ENCODE results near the gene PSME3IP1.
A peak's percentile ranks its signal among the peaks of the same experiment; 100 is the strongest.

PSME3IP1 gene

DNA sequence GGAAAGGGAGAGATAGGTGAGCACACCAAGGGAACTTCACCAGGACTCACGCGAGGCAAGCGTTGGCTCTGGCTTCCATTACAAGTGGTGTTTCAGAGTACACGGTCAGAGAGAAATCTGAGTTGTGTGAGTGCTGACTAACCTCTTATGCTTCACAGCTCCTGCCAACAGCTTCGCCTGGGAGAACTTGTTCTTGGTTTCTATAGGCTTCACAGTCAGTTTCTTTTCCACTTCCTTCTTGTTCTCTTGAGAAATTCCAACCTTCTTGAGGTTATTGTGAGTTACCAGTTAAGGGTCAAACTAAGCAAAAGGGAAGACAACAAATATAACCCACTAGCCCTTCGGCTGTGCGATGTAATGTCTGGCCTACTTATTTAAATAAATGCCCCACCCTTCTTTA, 18.9 kb downstream of the PSME3IP1 start:
- Histone ChIP-seq H3K27ac (peak overlapping the region; percentile 5; the same call in 1 of the 2 replicates), H3K4me3 (IDR thresholded peaks at IDR 0.05; ENCODE audit: insufficient read depth, low read depth, low read length) (no peak overlapping the region), H3K4me2 (peak overlapping the region; percentile 34; the same call in 1 of the 2 replicates), H3K9ac (no peak overlapping the region), H2AFZ (ENCODE audit: low read depth) (no peak overlapping the region), H3K4me1 (ENCODE audit: low read depth, poor library complexity, severe bottlenecking) (peaks cover 42% of the 10 kb centered on the region), H3K27me3 (ENCODE audit: insufficient read depth, low read depth) (no peaks in the 10 kb centered on the region), H3K79me2 (ENCODE audit: insufficient read depth, low read depth) (no peaks in the 10 kb centered on the region), H4K20me1 (ENCODE audit: insufficient read depth) (no peaks in the 10 kb centered on the region), H3K36me3 (ENCODE audit: insufficient read depth) (no peaks in the 10 kb centered on the region; the same call in 1 of the 2 replicates)
- TF ChIP-seq, protein P1, sequence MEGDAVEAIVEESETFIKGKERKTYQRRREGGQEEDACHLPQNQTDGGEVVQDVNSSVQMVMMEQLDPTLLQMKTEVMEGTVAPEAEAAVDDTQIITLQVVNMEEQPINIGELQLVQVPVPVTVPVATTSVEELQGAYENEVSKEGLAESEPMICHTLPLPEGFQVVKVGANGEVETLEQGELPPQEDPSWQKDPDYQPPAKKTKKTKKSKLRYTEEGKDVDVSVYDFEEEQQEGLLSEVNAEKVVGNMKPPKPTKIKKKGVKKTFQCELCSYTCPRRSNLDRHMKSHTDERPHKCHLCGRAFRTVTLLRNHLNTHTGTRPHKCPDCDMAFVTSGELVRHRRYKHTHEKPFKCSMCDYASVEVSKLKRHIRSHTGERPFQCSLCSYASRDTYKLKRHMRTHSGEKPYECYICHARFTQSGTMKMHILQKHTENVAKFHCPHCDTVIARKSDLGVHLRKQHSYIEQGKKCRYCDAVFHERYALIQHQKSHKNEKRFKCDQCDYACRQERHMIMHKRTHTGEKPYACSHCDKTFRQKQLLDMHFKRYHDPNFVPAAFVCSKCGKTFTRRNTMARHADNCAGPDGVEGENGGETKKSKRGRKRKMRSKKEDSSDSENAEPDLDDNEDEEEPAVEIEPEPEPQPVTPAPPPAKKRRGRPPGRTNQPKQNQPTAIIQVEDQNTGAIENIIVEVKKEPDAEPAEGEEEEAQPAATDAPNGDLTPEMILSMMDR (conservative IDR thresholded peaks at IDR 0.05; ENCODE audit: low read depth, low read length) = no peak

DNA sequence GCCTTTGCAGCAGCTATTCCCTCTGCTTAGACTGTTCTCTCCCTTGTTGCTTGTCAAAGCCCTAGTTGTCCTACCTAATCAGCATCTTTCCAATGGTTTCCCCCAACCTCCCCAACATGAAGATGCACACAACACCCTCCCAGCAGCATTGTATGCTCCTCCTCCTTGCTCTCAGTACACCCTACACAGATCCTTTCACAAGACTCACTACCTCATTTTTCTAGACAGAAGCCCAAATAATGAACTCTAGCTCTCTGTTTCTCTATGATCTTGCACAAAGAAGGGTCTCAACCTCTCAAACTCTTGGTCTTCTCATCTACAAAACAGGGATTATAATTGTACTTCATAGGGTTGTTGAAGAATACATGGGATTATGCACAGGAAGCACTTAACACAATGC, 19.4 kb downstream of the PSME3IP1 start:
- no peaks in the 10 kb centered on the region for H4K20me1 ChIP-seq (ENCODE audit: insufficient read depth)
- no peak overlapping the region for H3K4me3 ChIP-seq (IDR thresholded peaks at IDR 0.05; ENCODE audit: insufficient read depth, low read depth, low read length)
- no peak overlapping the region for H3K9ac ChIP-seq
- peaks cover 42% of the 10 kb centered on the region for H3K4me1 ChIP-seq (ENCODE audit: low read depth, poor library complexity, severe bottlenecking)
- H3K27ac ChIP-seq = peak overlapping the region; percentile 5; the same call in 1 of the 2 replicates
- TF ChIP-seq, protein P1 (conservative IDR thresholded peaks at IDR 0.05; ENCODE audit: low read depth, low read length) = no peak
- H3K36me3 ChIP-seq (ENCODE audit: insufficient read depth) = no peaks in the 10 kb centered on the region; the same call in 1 of the 2 replicates
- peak overlapping the region; percentile 34; the same call in 1 of the 2 replicates for H3K4me2 ChIP-seq
- H3K27me3 ChIP-seq (ENCODE audit: insufficient read depth, low read depth) = no peaks in the 10 kb centered on the region
- no peaks in the 10 kb centered on the region for H3K79me2 ChIP-seq (ENCODE audit: insufficient read depth, low read depth)
- no peak overlapping the region for H2AFZ ChIP-seq (ENCODE audit: low read depth)

DNA sequence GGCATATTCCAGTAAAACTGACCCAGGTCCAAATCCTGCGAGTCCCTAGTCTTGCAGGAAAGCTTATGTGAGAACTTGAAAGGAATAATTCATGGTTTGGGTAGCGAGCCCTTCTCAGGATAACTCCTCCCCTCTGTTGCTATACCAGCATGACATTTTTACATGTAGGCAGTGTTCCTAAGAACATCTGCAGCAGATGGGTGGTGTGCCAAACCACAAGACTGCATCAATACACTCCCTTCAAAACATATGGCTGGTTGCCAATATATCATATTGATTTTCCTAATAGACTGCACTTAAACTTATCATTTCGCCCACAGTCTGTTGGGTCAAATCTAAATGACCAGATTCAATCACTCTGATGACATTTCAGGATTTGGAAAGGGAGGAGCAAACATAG, 19.9 kb downstream of the PSME3IP1 start:
- peak overlapping the region; percentile 34; the same call in 1 of the 2 replicates for H3K4me2 ChIP-seq
- peaks cover 42% of the 10 kb centered on the region for H3K4me1 ChIP-seq (ENCODE audit: low read depth, poor library complexity, severe bottlenecking)
- TF ChIP-seq, protein P1 (conservative IDR thresholded peaks at IDR 0.05; ENCODE audit: low read depth, low read length) = no peak

DNA sequence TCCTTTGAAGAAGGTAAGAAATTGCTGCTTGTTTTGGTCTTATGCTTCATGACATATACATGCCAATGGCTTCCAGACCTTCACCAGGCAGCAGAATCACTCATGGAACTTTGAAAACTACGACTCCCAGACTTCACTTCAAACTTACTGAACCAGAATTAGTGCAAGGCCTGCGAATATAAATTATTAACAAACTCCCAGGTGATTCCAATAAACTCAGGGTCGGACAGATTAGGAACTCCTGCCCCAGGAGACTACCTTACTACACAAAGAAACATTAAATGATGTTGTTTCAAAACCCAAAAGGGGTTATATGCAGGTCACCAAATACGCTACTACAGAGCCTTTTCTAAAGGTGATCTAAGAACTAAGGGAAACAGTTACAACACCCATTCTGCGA, 20.4 kb downstream of the PSME3IP1 start:
- Histone ChIP-seq H3K9ac (no peak overlapping the region), H3K27ac (no peak overlapping the region; the same call in 1 of the 2 replicates), H3K36me3 (ENCODE audit: insufficient read depth) (no peaks in the 10 kb centered on the region; the same call in 1 of the 2 replicates), H3K79me2 (ENCODE audit: insufficient read depth, low read depth) (no peaks in the 10 kb centered on the region), H3K4me1 (ENCODE audit: low read depth, poor library complexity, severe bottlenecking) (peaks cover 42% of the 10 kb centered on the region), H4K20me1 (ENCODE audit: insufficient read depth) (no peaks in the 10 kb centered on the region), H2AFZ (ENCODE audit: low read depth) (no peak overlapping the region), H3K4me2 (peak overlapping the region; percentile 34; the same call in 1 of the 2 replicates), H3K4me3 (IDR thresholded peaks at IDR 0.05; ENCODE audit: insufficient read depth, low read depth, low read length) (no peak overlapping the region), H3K27me3 (ENCODE audit: insufficient read depth, low read depth) (no peaks in the 10 kb centered on the region)
- TF ChIP-seq, protein P1 (conservative IDR thresholded peaks at IDR 0.05; ENCODE audit: low read depth, low read length) = no peak

More for the DNA sequence above, 19.9 kb downstream of the PSME3IP1 start:
- no peaks in the 10 kb centered on the region for H3K79me2 ChIP-seq (ENCODE audit: insufficient read depth, low read depth)
- no peaks in the 10 kb centered on the region for H4K20me1 ChIP-seq (ENCODE audit: insufficient read depth)
- H3K27ac ChIP-seq = no peak overlapping the region; the same call in 1 of the 2 replicates
- H2AFZ ChIP-seq (ENCODE audit: low read depth) = no peak overlapping the region
- H3K36me3 ChIP-seq (ENCODE audit: insufficient read depth) = no peaks in the 10 kb centered on the region; the same call in 1 of the 2 replicates
- H3K9ac ChIP-seq = no peak overlapping the region
- no peaks in the 10 kb centered on the region for H3K27me3 ChIP-seq (ENCODE audit: insufficient read depth, low read depth)
- H3K4me3 ChIP-seq (IDR thresholded peaks at IDR 0.05; ENCODE audit: insufficient read depth, low read depth, low read length) = no peak overlapping the region
